Activated T-helper 1 cell treated with anti-CD3 and anti-CD28 coated beads, Interleukin-12 subunit alpha, Interleukin-12 subunit beta, Interleukin-2, Interleukin-4 antibody, amounts not matched to agents 30 ng/mL and 10 ng/mL and 1 ng/mL, durations not matched to agents 14 hours and 24 hours and 36 hours (primary cell): ENCODE data around the gene BDP1. TPM values are rescaled to one million over a fixed set of nuclear protein-coding genes. Genes with fewer than 3 reads are reported as not detected.

ENCODE experiments used
- DNase-seq: peaks from one replicate; pipeline ENCODE4 v3.0.0; 2021; ENCODE audit warnings: low spot score
- H3K27ac Mint-ChIP-seq: one replicate; pipeline ENCODE4 v1.8.0; 2021; ENCODE audit warnings: mild to moderate bottlenecking, mixed read lengths
- H3K27me3 Mint-ChIP-seq: one replicate; pipeline ENCODE4 v1.8.0; 2022; ENCODE audit warnings: mild to moderate bottlenecking, moderate library complexity, mixed read lengths; ENCODE audit not compliant: insufficient read depth
- H3K36me3 Mint-ChIP-seq: one replicate; pipeline ENCODE4 v1.8.0; 2021; ENCODE audit warnings: low read depth, mixed read lengths
- H3K4me1 Mint-ChIP-seq: one replicate; pipeline ENCODE4 v1.8.0; 2021; ENCODE audit warnings: low read depth, mixed read lengths
- H3K4me3 Mint-ChIP-seq: one replicate; pipeline ENCODE4 v1.8.0; 2021; ENCODE audit warnings: mild to moderate bottlenecking, moderate library complexity, mixed read lengths
- H3K9me3 Mint-ChIP-seq: one replicate; pipeline ENCODE4 v1.8.0; 2021; ENCODE audit warnings: mixed read lengths
- intact Hi-C: fragments of 100-400 bp; cut with micrococcal nuclease; formaldehyde crosslinking; loops from one replicate; pipeline ENCODE4 v1.15.1; 2024
- total RNA-seq: library from RNA; stranded (reverse); gene quantifications from 2 replicates; pipeline ENCODE4 v1.2.3, GENCODE V29; 2022

The BDP1 gene
- total RNA-seq, 1 donor from 2014 or later = 41.5 TPM

DNA sequence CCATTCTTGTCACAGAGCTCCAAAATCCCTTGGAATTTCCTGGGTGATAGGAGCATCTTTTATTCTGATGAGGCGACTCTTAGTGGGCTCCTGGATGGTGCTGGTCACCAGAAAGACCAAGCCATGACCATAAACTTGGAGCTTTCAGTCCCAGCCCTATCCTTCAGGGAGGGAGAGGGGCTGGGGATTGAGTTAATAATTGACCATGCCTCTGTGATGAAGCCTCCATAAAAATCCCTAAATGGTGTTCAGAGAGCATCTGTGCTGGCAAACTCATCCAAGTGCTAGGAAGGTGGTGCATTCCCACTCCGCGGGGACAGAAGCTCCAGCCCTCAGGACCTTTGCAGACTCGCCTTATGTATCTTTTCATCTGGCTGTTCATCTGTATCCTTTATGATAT is 160.4 kb downstream of the BDP1 start:
- peaks cover 26% of the 10 kb centered on the region for H3K36me3 Mint-ChIP-seq
- H3K4me3 Mint-ChIP-seq = no peak overlapping the region
- H3K27ac Mint-ChIP-seq = no peak overlapping the region
- DNase-seq = no peak
- no peaks in the 10 kb centered on the region for H3K27me3 Mint-ChIP-seq
- H3K9me3 Mint-ChIP-seq = no peaks in the 10 kb centered on the region
- intact Hi-C loops = no loop called here
- peaks cover 13% of the 10 kb centered on the region for H3K4me1 Mint-ChIP-seq

Other genes with a start within 250 kb of the BDP1 start
- gene MCCC2, start 131.7 kb downstream of the BDP1 start, total RNA-seq = 49.8 and 53.8 TPM in 2 replicates